GM19099 (cell line): Measurements from ENCODE around the gene KIAA1549.

ENCODE experiments used
- POLR2A ChIP-seq: IDR thresholded peaks from 3 replicates; pipeline ENCODE4 v1.6.1; 2011; ENCODE audit warnings: low read depth; ENCODE audit not compliant: insufficient read length; ENCODE audit errors: extremely low read depth

Gene KIAA1549

DNA sequence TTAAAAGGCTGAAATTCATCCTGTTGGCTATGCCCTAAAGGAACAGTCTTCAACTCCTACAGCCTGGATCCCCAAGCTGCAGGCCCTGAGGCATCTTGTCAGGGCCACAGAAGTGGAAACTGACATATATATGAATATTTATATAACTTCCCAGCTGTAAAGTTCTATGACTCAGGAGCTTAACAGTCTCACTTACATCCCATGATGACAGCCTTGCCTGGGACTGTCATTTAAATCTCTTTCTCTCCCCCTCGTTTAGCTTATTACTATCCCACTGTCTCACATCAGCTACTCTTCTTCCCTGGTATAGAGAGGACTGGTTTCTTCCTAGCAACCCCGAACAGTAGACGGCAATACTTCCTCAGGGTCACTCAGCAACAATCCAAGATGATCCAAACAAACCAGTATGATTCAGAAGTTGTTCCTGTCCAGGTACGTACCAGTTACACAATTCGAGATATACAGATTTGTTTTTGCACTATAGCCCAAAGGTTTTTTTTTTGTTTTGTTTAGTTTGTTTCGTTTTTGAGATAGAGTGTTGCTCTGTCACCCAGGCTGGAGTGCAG, 22.7 kb downstream of the KIAA1549 start:
- no peak for TF ChIP-seq POLR2A

GRCh38 chr7:138957753-138958390, 23.3 kb downstream of the KIAA1549 start:
- TF ChIP-seq POLR2A, result no peak

DNA sequence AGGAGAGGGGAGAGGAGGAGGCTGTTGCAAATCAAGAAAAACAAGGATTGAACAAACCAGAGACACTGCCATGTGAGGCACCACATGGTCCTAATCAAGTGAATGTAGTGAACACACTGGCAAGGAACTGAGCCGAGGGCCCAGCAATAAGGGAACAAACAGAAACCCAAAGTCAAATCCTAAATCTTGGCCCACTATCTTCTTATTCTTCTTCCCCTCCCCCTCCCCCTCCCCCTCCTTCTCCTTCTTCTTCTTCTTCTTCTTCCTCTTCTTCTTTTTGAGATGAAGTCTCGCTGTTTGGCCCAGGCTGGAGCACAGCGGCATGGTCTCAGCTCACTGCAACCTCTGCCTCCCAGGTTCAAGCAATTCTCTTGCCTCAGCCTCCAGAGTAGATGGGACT, 24.0 kb downstream of the KIAA1549 start:
- TF ChIP-seq POLR2A, result no peak

DNA sequence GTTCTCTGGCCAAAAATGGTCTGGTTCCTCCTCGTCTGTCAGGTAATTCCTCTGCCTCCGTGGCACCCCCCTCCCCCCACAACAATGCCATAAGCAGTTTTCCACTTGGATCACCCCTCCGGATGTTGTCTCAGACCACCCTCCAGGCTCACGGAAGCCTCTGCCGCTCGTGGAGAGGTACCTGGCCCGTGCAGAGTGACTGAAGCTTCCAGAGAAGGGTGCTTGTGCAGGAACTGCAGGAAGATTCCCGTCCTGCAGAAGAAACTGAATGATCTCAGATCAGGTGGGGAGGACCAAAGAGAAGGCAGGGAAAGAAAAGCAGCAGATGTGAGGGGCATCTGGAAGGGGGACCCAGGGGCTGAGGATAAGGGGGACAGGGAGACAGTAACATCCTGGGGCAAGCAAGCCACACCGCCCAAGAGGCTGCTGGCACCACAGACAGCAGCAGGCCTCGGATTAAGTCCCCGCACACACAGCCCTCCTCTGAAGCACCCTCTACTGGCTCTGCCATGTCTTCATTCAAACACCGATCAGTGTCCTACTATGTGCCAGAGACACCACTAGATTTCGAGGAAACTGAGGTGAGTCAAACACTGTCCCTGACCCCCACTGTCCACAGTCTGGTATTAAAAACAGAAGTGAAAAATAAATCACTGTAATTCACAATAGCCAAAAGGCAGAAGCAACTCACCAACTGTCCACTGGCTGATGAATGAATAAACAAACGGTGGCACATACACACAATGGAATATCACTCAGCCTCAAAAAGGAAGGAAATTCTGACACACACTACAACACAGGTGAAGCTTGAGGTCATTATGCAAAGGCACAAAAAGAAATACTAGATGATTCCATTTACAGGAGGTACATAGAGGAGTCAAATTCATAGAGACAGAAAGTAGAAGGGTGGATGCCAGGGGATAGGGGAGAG, 26.4 kb downstream of the KIAA1549 start:
- no peak for TF ChIP-seq POLR2A

DNA sequence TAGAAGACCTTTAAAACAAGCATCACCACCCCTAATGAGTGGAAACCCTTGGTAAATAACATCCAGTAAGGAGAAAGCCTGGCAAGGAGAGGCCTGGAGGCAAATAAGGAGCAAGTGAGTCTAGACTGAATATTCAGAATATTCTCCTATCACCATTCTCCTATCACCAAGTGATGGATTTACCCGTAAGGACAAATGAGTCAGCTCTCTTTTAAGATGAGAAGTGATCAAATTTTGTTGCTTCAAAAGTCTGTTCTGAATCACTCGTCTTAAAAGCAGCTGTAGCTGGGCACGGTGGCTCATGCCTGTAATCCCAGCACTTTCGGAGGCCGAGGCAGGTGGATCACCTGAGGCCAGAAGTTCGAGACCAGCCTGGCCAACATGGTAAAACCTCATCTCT, 28.4 kb downstream of the KIAA1549 start:
- TF ChIP-seq POLR2A, result no peak

DNA sequence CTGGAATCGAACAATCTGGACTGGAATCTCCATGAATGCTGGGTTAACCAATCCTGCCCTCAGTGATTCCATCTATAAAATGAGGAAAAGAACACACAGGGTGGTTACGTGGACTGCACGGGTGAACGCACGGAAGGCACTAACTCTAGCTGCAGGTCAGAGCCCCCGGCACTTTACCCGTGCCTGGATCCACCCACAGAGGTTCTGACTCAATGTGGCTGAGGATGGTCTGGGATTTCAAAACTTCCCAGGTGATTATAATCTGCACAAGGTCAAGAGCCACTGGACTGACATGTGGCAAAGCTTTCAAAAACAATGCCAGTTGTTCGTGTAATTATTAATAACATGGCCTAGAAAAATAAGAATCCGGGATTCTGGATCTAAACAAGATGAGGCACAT, 29.2 kb downstream of the KIAA1549 start:
- no peak for TF ChIP-seq POLR2A

DNA sequence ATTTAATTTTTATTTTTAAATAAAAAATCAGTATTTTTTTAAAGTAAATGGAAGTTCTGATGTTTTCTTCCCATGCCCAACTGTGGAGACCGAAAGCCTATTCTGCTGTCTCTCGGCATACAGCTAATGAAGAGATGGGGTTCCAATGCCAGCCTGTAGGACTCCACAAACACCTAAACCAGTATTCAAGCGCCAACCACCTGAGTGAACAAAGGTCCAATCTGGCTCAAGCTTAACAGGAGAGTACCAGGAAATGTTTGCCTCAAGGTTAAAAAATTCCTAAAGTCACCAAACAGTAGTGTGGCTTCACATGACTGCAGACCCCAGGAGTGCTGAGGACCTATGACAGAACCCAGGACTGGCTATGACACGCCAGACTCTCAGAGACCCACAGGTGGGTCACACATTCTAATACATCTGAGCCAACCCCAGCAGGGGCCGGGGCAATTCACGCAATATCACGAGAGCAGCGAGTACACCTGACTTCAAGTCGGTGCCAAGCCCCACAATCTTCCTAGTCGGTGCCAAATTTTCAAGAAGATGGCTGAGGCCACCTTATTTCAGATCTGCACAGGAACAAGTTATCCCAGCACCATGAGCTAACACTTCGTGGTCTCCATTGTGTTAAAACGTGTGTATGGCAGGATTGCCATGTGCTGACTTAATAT, 31.6 kb downstream of the KIAA1549 start:
- no peak for TF ChIP-seq POLR2A

GRCh38 chr7:138948403-138948802, 32.8 kb downstream of the KIAA1549 start:
- no peak for TF ChIP-seq POLR2A

DNA sequence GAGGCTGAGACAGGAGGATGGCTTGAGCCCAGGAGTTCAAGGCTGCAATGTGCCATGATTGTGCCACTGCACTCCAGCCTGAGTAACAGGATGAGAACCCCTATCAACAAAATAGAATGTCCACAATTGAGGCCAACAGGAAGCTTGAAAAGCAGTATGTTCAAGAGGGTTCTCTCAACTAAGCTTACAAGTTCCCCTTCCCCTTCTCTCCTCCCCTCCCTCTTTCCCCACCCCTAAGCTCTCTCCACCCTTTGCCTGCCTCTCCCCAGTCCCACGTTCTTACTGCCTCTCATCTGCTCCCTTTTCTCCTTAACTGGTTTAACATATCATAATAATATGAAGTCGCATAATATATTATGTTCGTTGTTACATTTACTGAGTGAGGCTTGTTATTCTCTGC, 35.4 kb downstream of the KIAA1549 start:
- TF ChIP-seq POLR2A, result no peak

- TF ChIP-seq POLR2A, result no peak
Measured at GRCh38 chr7:138945154-138945553, 36.0 kb downstream of the KIAA1549 start.

DNA sequence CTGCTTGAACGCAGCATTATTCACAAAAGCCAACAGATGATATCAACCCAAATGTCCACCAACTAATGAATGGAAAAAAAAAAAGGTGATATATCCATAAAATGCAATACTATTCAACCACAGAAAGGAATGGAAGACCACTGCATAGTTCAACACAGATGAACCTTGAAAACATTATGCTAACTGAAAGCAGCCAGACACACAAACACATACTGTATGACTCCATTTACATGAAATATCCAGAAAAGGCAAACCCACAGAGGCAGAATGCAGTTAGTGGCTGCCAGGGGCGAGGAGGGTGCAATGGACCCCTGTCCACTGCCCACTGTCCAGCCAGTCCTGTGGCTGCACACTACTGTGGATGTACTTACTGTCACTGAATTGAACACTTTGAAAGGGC, 36.6 kb downstream of the KIAA1549 start:
- TF ChIP-seq POLR2A, result no peak

DNA sequence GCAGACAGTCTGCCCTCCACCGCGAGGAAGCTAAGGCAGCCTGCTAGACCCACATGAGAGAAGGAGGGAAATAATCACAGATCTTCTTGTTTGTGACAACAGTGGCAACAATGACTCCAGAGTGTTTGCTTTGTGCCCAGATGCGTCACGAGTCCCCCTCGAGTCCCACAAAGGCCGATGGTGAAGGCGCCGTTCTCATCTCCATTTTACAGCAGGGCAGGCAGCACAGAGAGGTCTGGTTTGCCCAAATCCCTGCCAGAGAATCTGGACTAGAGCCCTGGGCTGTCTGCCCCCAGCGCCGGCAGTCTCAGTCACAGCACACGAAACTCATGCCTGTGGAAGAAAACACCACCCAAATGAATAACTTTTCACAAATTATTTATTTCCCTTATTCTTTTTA, 38.1 kb downstream of the KIAA1549 start:
- no peak for TF ChIP-seq POLR2A

- no peak for TF ChIP-seq POLR2A
Measured at GRCh38 chr7:138941545-138941944, 39.6 kb downstream of the KIAA1549 start.

DNA sequence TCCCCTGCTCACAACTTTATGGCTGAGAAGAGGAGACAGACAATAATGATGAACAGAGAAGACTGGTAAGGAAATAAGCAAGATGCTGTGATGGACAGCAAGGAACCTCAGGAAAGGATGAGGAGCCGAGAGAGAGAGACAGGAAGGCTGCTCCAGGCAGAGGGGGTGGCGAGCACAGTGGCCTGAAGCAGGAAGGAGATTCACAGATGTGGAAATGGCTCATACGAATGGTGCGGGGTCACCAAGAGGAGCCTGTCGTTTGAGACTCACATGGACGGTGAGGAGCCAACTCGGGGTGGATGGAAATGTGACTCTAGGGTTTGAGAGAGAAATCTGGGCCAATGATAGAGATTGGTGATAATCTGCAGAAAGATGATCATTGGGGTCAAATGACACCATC, 43.7 kb downstream of the KIAA1549 start:
- TF ChIP-seq POLR2A, result no peak

GRCh38 chr7:138935465-138936011, 45.7 kb downstream of the KIAA1549 start:
- TF ChIP-seq POLR2A, result no peak
